Chondrocyte (in vitro differentiated cells): ENCODE results near the gene SCN9A. TPM values are rescaled to one million over a fixed set of nuclear protein-coding genes. Genes with fewer than 3 reads are reported as not detected.

Source experiments
- DNase-seq: peaks from one replicate; pipeline ENCODE4 v3.0.0; 2021; ENCODE audit warnings: mixed read lengths, low spot score
- H3K27ac Mint-ChIP-seq: one replicate; pipeline ENCODE4 v1.8.0; 2021; ENCODE audit warnings: mild to moderate bottlenecking, moderate library complexity, mixed read lengths; ENCODE audit not compliant: unreplicated experiment
- H3K27me3 Mint-ChIP-seq: 2 replicates; pipeline ENCODE4 v1.8.0; 2021; ENCODE audit warnings: low read depth, mixed read lengths
- H3K36me3 Mint-ChIP-seq: 2 replicates; pipeline ENCODE4 v1.8.0; 2021; ENCODE audit warnings: low read depth, mixed read lengths
- H3K4me1 Mint-ChIP-seq: 2 replicates; pipeline ENCODE4 v1.8.0; 2021; ENCODE audit warnings: low read depth, mild to moderate bottlenecking, mixed read lengths
- H3K4me3 Mint-ChIP-seq: one replicate; pipeline ENCODE4 v1.8.0; 2021; ENCODE audit warnings: mild to moderate bottlenecking, moderate library complexity, mixed read lengths; ENCODE audit not compliant: unreplicated experiment
- H3K9me3 Mint-ChIP-seq: 2 replicates; pipeline ENCODE4 v1.8.0; 2021; ENCODE audit warnings: low read depth, mixed read lengths
- CTCF ChIP-seq: fragments of 200-600 bp; sonication (generic); IDR thresholded peaks from 2 replicates; pipeline ENCODE4 v1.5.0; 2021; ENCODE audit warnings: antibody characterized with exemption, mild to moderate bottlenecking, moderate library complexity
- total RNA-seq: library from RNA; stranded (reverse); gene quantifications from 3 replicates; pipeline ENCODE4 v1.2.1, GENCODE V29; 2021

Gene SCN9A
- total RNA-seq, 1 donor from 2014 or later = 31.0 TPM

- no peak for TF ChIP-seq CTCF
- no peaks in the 10 kb centered on the region for H3K9me3 Mint-ChIP-seq
- peaks cover 7% of the 10 kb centered on the region for H3K4me1 Mint-ChIP-seq
- H3K27me3 Mint-ChIP-seq = no peaks in the 10 kb centered on the region
- DNase-seq = no peak
- no peak overlapping the region for H3K4me3 Mint-ChIP-seq
- no peaks in the 10 kb centered on the region for H3K36me3 Mint-ChIP-seq
- H3K27ac Mint-ChIP-seq = no peak overlapping the region
Measured at GRCh38 chr2:166188084-166188483, 187.7 kb downstream of the SCN9A start.

GRCh38 chr2:166184789-166185188 lies 191.0 kb downstream of the SCN9A start:
- TF ChIP-seq CTCF = no peak
- Mint-ChIP-seq H3K27ac (no peak overlapping the region), H3K36me3 (no peaks in the 10 kb centered on the region), H3K4me3 (no peak overlapping the region), H3K4me1 (peaks cover 16% of the 10 kb centered on the region), H3K27me3 (no peaks in the 10 kb centered on the region), H3K9me3 (no peaks in the 10 kb centered on the region)
- DNase-seq = no peak

- no peaks in the 10 kb centered on the region for H3K27me3 Mint-ChIP-seq
- H3K27ac Mint-ChIP-seq = peak overlapping the region; percentile 85
- no peak overlapping the region for H3K4me3 Mint-ChIP-seq
- H3K4me1 Mint-ChIP-seq = peaks cover 14% of the 10 kb centered on the region
- DNase-seq = no peak
- peak; percentile 65 for TF ChIP-seq CTCF
- H3K36me3 Mint-ChIP-seq = no peaks in the 10 kb centered on the region
- H3K9me3 Mint-ChIP-seq = no peaks in the 10 kb centered on the region
Measured at GRCh38 chr2:166181813-166182154, 194.0 kb downstream of the SCN9A start.

GRCh38 chr2:166180951-166181812 lies 194.6 kb downstream of the SCN9A start:
- Mint-ChIP-seq H3K27me3 (no peaks in the 10 kb centered on the region), H3K36me3 (no peaks in the 10 kb centered on the region), H3K27ac (peak overlapping the region; percentile 85), H3K9me3 (no peaks in the 10 kb centered on the region), H3K4me1 (peaks cover 14% of the 10 kb centered on the region), H3K4me3 (no peak overlapping the region)
- peak; percentile 81 for TF ChIP-seq CTCF
- DNase-seq = peak; percentile 48

- Mint-ChIP-seq H3K36me3 (no peaks in the 10 kb centered on the region), H3K9me3 (no peaks in the 10 kb centered on the region), H3K27ac (no peak overlapping the region), H3K27me3 (no peaks in the 10 kb centered on the region), H3K4me1 (peaks cover 10% of the 10 kb centered on the region), H3K4me3 (no peak overlapping the region)
- peak; percentile 93 for TF ChIP-seq CTCF
- DNase-seq = no peak
Measured at GRCh38 chr2:166179201-166179600, 196.5 kb downstream of the SCN9A start.
